Activated CD4-positive, CD25-positive, alpha-beta regulatory T cell treated with anti-CD3 and anti-CD28 coated beads, Interleukin-2, amount 50 U/mL, for 72 hours (primary cell): ENCODE results near the gene REX1BD.
A peak's percentile ranks its signal among the peaks of the same experiment; 100 is the strongest.
"Not testable (repeated sequence)": the region's sequence is repeated elsewhere in the genome, so short reads cannot be mapped to it uniquely, and the experiment has no call there.

Experiments used
- DNase-seq: peaks from one replicate; pipeline ENCODE4 v3.0.0; 2021

The REX1BD gene

DNA sequence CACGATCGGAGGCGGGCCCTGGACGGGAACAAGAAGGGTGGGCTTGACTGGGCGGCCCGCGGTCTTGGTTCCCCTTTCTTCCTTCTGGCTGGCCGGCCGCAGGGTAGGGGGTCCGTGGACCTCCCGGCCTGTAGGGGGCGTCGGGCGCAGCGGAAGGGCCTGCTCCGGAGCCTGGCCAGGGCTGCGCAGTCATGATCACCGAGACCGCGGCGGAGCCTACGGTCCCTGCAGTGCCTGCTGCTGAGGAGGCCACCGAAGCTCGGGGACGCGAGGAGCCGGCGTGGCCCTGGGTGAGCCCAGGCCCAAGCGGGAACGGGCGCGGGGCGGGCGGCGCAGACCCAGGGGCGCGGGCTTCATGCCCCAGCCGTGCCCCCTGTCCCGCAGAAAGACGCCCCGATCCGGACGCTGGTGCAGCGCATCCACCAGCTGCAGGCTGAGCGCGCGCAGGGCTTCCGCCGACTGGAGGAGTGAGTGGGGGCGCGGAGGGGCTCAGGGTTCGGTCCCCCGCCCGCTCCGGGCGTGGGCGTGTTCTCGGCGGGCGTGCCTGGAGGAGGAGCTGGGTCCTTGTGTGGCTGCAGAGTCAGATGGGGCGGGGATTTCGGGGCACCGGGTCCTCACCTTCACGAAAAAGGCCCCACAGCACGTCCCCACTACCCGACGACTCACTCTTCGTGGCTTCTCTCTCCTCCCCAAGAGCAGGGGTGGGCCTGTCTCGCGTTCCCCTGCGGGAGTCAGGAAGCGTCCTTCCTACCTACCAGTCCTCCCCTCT is at the start of gene REX1BD:
REX1BD (plus strand) TSS at position 188 of the 769 bp plus-strand sequence; CDS start at position 192, 4 bp downstream.
- peak; percentile 86 for DNase-seq

DNA sequence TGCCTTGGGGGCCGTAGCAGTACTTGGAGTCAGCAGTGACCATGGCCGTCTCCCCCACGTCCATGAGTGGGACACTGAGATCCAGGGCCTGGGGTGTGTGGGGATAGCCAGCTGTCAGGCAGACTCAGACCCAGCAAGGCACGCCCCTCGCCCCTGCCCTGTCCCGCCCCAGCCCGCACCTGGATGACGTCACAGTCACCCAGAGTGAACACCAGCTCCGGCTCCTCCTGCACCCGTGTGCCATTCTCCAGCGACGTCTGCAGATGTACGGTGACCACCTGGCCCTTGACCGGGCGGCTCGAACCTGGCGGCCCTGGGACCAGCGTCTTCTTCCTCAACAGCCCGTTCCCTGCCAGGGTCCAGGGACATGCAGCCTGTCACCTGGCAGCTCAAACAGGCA is 49.2 kb upstream of the REX1BD start:
- no peak for DNase-seq

DNA sequence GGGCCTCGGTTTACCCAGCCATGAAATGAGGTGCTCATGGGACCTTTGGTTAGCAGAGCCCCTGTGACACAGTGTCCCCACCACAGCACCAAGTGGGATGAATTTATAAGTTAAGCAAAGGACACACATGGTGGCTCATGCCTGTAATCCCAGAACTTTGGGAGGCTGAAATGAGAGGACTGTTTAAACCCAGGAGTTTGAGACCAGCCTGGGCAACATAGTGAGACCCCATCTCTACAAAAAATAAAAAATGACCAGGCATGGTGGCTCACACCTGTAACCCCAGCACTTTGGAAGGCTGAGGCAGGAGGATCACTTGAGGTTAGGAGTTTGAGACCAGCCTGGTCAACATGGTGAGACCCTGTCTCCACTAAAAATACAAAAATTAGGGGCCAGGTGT is 48.4 kb upstream of the REX1BD start:
- not testable (repeated sequence) for DNase-seq

DNA sequence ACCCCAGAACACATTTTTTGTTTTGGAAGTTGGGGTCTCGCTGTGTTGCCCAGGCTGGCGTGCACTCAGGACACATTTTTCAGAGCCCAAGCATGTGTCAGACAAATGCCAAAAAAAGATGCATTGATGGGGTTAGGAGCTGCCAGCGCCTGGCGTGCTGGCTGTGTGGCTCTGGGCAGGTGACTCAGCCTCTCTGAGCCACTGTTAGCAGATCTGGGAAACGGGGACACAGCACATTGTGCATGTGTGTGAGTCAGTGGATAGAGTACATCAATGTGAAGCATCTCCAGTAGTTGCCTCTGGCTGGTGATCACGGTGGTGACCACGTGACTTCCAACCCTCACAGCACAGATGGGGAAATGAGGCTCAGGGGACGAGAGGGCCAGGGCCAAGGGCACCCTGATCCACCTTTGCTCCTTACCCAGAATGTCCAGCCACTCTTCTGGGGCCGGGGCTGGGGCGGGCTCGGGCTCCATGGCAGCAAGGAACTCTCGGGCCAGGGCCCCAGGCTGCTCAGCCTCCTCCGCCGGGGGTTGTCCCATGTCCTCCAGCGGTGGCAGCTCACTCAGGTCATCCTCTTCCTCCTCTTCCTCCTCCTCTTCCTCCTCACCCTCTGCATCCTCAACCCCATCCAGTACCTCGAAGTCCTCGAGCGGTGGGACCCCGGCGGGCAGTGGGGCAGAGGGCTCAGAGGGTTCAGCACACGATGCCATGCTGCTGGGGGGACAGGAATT is 47.2 kb upstream of the REX1BD start:
- DNase-seq: no peak

DNA sequence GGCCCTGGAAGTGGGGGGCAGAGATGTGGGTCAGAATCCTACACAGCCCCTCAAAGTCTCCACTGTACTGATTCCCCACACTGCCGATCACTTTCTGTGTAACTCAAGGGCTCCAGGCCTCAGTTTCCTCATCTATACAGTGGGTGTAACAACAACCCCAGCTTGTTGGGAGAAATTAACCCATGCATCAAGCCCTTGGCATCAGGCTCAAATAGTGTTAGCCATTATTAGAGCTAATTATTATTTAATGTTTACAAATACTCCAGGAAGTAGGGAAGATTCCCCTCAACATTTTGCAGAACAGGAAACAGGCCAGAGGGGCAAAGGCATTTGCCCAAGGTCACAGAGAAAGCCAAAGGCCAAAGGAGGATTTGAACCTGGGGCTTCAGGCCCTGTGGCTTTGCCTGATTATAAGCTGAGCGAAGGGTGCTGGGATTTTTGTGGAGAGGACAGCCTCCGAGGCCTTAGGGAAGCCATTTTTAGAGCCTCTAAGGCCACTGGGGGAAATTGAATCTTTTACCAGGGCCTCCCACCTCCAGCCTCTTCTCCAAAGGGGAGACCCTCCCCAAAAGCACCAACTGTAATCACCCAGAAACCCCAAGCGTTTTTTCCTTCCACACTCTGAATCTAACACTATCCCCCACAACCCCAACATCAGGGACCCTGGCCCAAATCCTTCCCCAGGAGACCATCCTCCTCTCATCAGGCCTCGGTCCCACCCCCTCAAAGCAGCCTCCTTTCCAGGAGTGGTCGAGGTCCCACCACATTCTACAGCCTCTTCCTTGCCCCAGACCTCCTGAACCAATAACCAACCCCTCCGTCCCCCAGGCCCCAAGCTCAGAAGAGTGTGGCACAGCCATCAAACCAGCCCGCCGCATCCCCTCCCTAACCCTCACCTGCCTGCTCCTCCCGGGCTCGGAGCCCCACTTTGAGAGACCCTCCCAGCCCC is 46.3 kb upstream of the REX1BD start:
- no peak for DNase-seq

DNA sequence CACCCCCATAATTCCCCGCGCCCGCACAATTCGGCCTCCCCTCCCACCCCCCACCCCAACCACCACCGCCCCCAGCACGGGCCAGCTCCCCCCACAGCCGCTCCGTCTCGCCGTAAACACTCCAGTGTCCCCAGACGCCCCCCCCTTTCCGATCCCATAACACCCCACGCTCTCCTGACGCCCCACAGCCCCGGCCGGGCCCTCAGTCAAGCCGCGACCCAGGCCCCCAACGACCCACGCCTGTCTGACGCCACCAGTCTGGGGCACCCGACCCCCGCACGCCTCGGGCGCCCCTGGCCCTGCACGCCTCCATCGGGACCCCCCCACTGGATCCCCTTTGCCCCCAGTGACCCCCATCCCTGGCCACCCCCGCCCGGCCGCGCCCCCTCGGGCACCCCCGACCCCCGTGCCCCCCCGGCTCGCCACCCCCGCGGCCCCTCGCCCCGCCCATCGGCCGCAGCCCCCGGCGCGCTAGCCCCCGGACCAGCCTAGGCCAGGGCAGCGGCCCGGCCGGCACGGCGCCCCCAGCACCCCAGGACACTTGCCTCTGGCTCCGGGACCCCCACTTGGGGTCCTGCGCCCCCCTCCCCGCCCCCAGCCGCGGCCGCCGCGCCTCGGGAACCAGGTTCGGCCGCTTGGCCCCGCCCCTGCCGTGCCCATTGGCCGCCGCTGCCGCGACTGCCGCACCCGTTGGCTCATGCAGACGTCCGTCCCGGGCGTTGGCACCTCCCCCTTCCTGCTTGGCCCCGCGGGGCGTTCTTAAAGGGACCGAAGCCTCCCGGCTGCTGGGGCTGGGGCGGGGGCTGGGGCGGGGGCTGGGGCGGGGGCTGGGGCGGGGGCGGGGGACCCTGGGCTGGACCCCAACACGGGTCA is 45.4 kb upstream of the REX1BD start, which contains the start of gene FKBP8:
FKBP8 (minus strand) TSS at position 633 of the 873 bp plus-strand sequence. CDS start 1,603 bp downstream, outside the sequence.
- DNase-seq: peak; percentile 96

DNA sequence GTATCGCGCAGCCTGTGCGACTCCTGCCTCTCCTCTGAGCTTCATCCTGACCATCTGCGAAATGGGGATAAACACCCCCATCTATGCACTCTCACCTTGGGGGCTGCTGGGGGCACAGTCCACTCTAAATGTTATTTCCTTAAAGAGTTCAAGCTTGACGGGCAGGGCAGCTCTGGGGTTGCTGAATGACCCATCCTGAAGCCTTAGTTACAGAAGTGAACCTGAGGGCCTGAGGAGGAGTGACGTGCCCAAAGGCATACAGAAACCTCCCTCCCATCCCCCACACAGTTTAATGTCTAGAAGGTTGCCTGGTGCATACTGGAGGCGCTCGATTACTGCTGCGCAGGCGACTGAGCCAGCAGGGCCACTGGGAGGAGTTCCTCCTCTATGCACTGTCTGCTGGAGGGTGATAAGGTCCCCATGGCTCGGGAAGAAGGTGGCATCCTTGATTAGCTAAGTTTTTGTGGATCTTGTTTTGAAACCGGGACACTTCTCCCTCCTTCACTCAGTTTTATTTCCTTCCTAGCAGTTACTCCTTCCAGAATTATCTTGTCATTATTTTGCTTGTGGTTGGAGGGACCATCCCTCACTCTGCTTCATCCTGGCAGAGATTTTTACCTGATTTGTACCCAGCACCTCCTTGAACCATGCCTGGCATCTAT is 44.7 kb upstream of the REX1BD start:
- peak; percentile 65 for DNase-seq

DNA sequence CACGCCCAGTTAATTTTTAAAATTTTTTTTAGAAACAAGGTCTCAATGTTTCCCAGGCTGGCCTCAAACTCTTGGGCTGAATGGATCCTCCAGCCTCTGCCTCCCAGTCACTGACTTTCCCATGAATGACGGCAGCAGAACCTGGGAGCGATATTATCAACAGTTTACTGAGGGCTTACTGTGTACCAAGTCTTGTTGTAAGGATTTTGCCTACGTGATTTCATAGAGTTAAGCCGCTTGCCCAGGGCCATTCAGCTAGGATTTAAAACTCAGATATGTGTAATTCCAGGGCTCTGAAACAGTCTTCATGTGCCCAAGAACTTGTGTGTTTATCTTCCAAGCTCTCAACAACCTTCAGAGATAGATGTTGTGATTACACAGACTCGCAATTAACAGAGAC is 37.0 kb upstream of the REX1BD start:
- DNase-seq: no peak

DNA sequence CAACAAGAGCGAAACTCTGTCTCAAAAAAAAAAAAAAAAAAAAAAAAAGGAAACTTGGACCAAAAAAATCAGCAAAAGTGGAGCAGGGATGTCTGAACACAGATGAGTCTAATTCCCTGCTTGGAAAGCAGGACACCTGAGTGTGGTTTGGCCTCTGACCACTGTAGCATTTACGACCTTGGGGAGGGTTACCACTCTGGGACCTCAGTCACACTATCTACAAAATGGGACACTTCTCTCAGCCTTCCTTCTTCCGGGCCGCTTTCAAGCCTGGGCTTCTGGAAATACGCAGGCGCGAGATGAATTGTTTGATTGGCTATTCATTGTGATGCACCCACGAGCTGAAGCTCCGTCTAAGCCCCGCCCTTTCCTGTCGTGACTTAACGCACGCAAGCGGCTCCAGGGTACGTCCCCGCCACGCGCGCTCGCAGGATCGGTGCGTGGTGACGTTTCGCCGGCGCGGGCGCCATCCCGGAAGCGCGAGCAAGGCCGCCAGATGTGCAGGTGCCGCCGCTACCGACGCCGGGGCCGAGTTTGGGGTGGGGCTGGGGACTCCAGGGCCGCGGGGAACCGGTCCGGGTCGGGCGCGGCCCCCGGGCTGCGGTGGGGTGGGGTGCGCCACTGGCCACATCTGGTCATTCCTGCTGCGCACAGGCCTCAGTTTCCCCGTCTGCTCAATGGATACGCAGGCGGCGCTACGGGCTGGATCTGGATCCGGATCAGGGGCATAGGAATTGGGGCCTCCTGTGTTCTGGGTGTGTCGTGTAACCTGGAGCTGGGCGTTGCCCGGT is 31.0 kb upstream of the REX1BD start, which contains the start of gene KXD1:
KXD1 (plus strand) TSS at position 460 of the 791 bp plus-strand sequence. CDS start 4,187 bp downstream, outside the sequence.
- DNase-seq: peak; percentile 97

DNA sequence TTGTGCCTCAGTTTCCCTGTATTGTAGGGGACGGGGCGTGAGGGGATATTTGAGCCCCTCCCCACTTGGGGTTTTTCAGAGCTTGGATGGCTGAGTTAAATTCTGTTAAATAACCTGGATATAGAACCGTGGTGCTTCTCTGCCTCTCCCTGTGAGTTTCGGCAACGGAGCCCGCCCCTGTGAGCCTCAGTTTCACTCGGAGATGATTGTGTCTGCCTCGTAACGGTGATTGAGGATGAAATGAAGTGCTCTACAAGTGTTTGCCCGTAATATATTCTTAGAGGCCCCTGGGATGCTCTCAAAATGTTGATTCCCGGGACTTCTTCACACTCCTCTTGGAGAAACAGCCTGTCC is 30.4 kb upstream of the REX1BD start:
- no peak for DNase-seq

DNA sequence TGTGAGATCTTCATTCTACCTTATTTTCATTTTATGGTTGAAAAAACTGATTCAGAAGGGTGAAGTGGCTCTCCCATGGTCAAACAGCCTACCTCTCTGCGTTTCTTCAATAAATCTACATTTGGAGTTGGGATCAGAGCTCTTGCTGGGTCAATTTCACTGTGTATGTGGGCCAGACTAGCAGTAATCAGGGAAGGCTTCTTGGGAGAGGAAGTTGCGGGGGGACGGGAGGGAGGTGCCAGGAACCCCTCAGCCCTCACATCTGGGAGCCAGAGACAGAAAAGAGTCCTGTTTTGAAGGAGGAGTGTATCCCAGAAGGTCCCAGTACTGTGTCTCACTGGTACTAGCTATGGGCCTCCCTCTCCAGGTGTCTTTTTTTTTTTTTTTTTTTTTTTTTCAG is 30.0 kb upstream of the REX1BD start:
- no peak for DNase-seq

DNA sequence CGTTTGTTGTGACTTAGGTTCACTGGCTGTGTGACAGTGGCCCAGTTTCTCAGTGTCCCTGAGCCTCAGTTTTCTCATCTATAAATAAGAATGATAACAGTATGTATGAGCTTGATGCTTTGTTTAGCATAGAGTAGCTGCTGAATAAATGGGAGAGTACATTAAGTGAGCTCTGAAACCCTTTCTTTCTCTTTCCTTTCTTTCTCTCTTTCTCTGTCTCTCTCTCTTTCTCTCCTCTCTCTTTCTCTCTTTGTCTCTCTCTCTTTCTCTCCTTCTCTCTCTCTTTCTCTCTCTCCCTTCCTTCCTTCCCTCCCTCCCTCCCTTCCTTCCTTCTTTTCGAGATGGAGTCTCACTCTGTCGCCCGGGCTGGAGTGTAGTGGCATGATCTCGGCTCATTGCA is 28.9 kb upstream of the REX1BD start:
- DNase-seq: no peak

DNA sequence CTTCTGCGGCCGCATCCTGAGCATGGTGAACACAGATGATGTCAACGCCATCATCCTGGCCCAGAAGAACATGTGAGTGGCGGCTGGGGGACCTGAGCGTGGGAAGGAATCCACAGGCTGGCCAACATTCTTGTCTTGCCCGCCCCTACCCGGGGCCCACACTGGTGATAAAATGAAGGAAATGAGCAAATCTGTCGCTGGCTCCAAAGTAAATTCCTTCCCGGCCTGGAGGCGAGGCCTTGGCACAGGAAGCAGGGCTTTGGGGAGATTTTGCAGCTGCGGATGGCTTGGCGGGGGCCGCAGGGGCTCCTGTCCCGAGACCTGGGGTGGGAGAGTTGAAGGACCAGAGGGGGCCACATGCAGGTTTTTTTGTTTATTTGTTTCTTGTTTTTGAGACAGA is 26.5 kb upstream of the REX1BD start:
- no peak for DNase-seq

DNA sequence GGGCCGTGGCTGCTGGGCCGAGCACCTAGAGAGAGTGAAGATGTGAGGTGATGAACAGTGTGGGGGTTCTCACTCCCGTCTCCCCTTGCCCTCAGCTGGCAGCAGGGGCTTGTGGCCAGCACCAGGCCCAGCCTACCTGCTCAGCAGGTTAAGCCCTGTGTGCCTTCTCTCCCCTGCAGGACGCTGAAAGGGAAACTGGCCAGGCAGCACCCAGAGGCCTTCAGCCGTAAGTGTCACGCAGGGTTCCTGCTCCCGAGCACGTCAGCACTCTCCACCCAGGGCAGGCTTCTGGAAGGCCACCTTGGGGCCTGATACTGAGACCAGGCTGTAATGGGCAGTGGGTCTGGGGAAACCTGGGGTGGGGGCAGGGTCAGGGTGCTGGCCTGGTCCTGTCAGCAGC is 21.6 kb upstream of the REX1BD start:
- no peak for DNase-seq

DNA sequence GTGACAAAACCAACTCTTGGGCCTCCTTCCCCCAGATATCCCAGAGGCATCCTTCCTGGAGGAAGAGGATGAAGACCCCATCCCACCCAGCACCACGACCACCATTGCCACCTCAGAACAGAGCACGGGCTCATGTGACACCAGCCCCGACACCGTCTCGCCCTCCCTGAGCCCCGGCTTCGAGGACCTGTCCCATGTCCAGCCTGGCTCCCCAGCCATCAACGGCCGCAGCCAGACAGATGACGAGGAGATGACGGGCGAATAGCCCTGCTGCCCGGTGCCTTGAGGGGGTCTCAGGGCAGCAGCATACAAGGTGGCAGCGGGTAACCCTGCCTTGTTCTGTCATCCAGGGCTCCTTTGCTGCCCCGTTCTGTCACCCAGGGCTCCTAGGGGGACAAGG is 20.2 kb upstream of the REX1BD start:
- DNase-seq: no peak

DNA sequence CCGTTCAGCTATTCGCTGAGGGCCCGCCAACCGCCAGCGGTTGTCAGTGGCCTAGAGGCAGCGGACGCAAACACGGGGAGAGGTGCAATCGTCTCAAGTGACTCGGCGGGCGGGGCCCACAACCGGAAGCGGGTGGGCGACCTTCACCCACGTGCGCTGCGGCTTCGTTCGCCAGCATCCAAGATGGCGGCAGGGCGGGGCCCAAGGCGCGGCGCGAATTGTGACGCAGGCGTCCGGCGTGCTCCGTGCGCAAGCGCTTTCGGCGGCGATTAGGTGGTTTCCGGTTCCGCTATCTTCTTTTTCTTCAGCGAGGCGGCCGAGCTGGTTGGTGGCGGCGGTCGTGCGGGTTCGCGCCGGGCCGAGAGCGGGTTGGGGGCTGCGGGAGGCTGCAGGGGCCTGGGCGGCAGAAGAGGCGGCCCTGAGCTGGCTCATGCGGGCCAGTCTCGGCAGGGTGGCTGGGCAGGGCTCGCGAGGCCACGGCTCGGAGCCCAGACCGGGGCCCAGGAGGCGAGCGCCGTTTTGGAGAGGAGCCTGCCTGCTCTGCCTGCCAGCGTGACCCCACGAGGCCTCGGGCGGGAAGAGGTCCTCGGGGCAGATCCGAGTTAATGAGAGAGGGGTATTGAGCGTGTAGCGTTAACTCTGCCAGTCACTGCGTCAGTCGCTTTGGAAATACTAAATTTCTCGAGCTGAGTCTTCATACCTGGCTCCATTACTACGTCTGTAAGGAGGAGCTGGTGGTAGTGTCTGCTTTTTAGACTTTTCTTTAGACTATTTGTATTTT is 16.8 kb upstream of the REX1BD start, which contains the start of gene UBA52:
UBA52 (plus strand) TSS at position 294 of the 781 bp plus-strand sequence. CDS start 1,444 bp downstream, outside the sequence.
- DNase-seq: peak; percentile 99

DNA sequence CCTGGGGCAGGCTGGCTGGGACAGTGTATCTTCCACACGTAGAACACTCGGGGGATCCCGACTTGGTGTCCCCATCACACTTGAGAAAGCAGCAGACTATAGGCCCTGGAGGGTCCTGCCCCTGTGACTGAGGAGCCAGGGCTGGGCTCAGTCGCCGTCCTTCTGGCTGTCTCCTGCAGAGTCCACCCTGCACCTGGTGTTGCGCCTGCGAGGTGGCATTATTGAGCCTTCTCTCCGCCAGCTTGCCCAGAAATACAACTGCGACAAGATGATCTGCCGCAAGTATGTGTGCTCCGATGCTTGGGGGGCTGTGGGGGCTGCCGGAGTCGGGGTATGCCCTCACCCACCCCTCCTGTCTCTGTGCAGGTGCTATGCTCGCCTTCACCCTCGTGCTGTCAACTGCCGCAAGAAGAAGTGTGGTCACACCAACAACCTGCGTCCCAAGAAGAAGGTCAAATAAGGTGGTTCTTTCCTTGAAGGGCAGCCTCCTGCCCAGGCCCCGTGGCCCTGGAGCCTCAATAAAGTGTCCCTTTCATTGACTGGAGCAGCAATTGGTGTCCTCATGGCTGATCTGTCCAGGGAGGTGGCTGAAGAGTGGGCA is 13.8 kb upstream of the REX1BD start:
- no peak for DNase-seq

DNA sequence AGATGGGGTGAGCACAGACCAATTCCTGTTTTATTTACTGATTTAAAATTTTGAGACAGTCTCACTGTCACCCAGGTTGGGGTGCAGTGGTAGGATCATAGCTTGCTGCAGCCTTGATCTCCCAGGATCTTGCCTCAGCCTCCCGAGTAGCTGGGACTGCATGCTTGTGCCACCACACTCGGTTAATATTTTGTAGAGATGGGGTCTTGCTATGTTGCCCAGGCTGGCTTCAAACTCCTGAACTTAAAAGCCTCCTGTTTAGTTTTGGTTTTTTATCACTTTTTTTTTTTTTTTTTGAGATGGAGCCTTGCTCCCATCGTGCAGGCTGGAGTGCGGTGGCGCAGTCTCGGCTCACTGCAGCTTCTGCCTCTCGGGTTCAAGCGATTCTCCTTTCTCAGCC is 12.2 kb upstream of the REX1BD start:
- no peak for DNase-seq

DNA sequence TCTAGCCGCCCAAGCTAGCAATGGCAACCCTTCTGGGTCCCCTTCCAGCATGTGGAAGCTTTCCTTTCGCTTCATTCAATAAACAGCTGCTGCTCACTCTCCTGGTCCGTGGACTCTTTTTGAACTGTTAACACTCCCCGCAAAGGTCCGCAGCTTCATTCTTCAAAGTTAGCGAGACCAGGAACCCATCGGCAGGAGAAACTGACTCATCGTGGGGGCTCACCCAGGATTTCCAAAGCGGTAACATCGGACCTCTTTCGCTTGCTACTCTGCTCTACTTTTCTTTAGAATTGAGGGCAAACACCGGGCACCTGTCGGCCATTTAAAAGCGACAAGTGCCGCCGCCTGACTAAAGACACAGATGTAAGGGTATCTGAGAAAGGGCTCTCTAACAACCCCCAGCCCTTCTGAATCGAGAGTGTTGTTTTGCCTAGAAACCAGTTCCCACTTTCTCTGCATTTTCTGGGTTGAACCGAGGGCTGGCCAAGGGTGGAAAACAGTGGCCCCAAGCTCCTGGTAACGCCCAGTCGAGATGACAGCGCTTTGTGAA is 11.2 kb upstream of the REX1BD start:
- DNase-seq: no peak
